K562 (cell line): Measurements from ENCODE around the gene STPG4. TPM values are rescaled to one million over a fixed set of nuclear protein-coding genes. Genes with fewer than 3 reads are reported as not detected.

Experiments
- ATAC-seq: fragments of 200-7000 bp; cut with Tn5 transposase; 3 replicates; pipeline ENCODE4 v1.9.1; 2020; ENCODE audit warnings: moderate library complexity
- BruUV-seq: library from RNA; stranded (reverse); fragments of 400-500 nt; replicated peaks from 2 replicates; lab custom pipeline; 2021; lab: Mats Ljungman, UMichigan
- CTCF ChIA-PET: fragments of 300-600 bp; formaldehyde crosslinking; extraction: SDS; loops from one replicate; lab custom pipeline; 2021; ENCODE audit warnings: low intra/inter-chr PET ratio; lab: Yijun Ruan, JAX
- POLR2A ChIA-PET: fragments of 300-600, 350-650 bp; sonication (Branson Sonifier 250); formaldehyde crosslinking; extraction: SDS; loops from one replicate; lab custom pipeline; 2021; ENCODE audit warnings: antibody characterized with exemption, inconsistent platforms; lab: Yijun Ruan, JAX
- DNase-seq, 4 experiments: peaks; one replicate each; pipeline versions ENCODE4 v3.0.0 to v3.0.0-alpha.2; 2011 to 2018; ENCODE audit warnings: low spot score in 3 of 4, mixed read lengths in 3 of 4; ENCODE audit errors: extremely low read depth in 1 of 4
- FAIRE-seq: peaks from 2 replicates; lab custom pipeline; 2011; peaks lifted over from hg19 to GRCh38; lab: Jason Lieb, UNC
- H2AFZ ChIP-seq: 2 replicates; pipeline ENCODE4 v1.6.0; 2011; ENCODE audit warnings: low read depth, low read length, control low read depth, inconsistent platforms
- H3K27ac ChIP-seq: fragments of 200-600 bp; 3 replicates; pipeline ENCODE4 v1.8.0; 2011; ENCODE audit warnings: low read depth, mild to moderate bottlenecking, control low read depth, inconsistent platforms, low read length, moderate library complexity, mixed read lengths; ENCODE audit errors: extremely low read depth
- H3K27me3 ChIP-seq, 2 experiments: fragments of 300-600 bp in 1 of 2; 2 replicates in 1 of 2; 3 replicates in 1 of 2; pipeline versions ENCODE4 v1.6.0 to v1.8.0; 2011; ENCODE audit warnings: inconsistent platforms in 2 of 2, low read length in 2 of 2, mild to moderate bottlenecking in 1 of 2, mixed read lengths in 1 of 2, moderate library complexity in 1 of 2; ENCODE audit not compliant: control insufficient read depth in 2 of 2, insufficient read depth in 2 of 2
- H3K36me3 ChIP-seq: fragments of 300-600 bp; 3 replicates; pipeline ENCODE4 v1.8.0; 2011; ENCODE audit warnings: mild to moderate bottlenecking, low read length, inconsistent platforms; ENCODE audit not compliant: control insufficient read depth, insufficient read depth
- H3K4me1 ChIP-seq, 2 experiments: fragments of 200-600 bp in 1 of 2; replicated peaks in 1 of 2; 2 replicates in 1 of 2; 3 replicates in 1 of 2; pipeline versions ENCODE4 v1.5.1 to v1.8.0; 2011; ENCODE audit warnings: inconsistent platforms in 2 of 2, low read length in 2 of 2, mild to moderate bottlenecking in 1 of 2, mixed read lengths in 1 of 2, moderate library complexity in 1 of 2; ENCODE audit not compliant: control insufficient read depth in 2 of 2, insufficient read depth in 2 of 2
- H3K4me2 ChIP-seq: 2 replicates; pipeline ENCODE4 v1.6.1; 2011; ENCODE audit warnings: low read length, control low read depth, inconsistent platforms, mixed read lengths; ENCODE audit not compliant: insufficient read depth
- H3K4me3 ChIP-seq: fragments of 200-600 bp; sonication (generic), shearing (Covaris generic); 2 replicates; pipeline ENCODE4 v1.5.1; 2016; ENCODE audit warnings: control low read depth, inconsistent platforms
- H3K79me2 ChIP-seq: fragments of 200-600 bp; 3 replicates; pipeline ENCODE4 v1.8.0; 2011; ENCODE audit warnings: low read length, inconsistent platforms; ENCODE audit not compliant: control insufficient read depth, insufficient read depth
- H3K9ac ChIP-seq, 2 experiments: 2 replicates each; pipeline versions ENCODE4 v1.6.0 to v1.6.1; 2011; ENCODE audit warnings: low read depth in 2 of 2, low read length in 2 of 2, control low read depth in 1 of 2, inconsistent platforms in 1 of 2, mild to moderate bottlenecking in 1 of 2, mixed read lengths in 1 of 2; ENCODE audit not compliant: insufficient read depth in 1 of 2
- H3K9me1 ChIP-seq: one replicate; pipeline ENCODE4 v1.6.0; 2011; ENCODE audit warnings: inconsistent platforms, mild to moderate bottlenecking, low read length, moderate library complexity; ENCODE audit not compliant: control insufficient read depth, insufficient read depth
- H3K9me3 ChIP-seq: replicated peaks from 2 replicates; pipeline ENCODE4 v1.5.1; 2011; ENCODE audit warnings: low read depth, low read length, inconsistent platforms; ENCODE audit not compliant: control insufficient read depth, insufficient read depth
- H4K20me1 ChIP-seq: replicated peaks from 2 replicates; pipeline ENCODE4 v1.6.1; 2011; ENCODE audit warnings: low read length, inconsistent platforms, mixed read lengths; ENCODE audit not compliant: control insufficient read depth, insufficient read depth
- FOXP4 ChIP-seq: sonication (generic); formaldehyde crosslinking; IDR thresholded peaks from 2 replicates; pipeline ENCODE4 v1.8.0; 2022; ENCODE audit warnings: mild to moderate bottlenecking, missing genetic modification reagents, borderline replicate concordance
- GATAD2B ChIP-seq: fragments of 450-650 bp; IDR thresholded peaks from 2 replicates; pipeline ENCODE4 v1.6.1; 2017; ENCODE audit warnings: mild to moderate bottlenecking, borderline replicate concordance
- MTA2 ChIP-seq: fragments of 450-650 bp; IDR thresholded peaks from 2 replicates; pipeline ENCODE4 v1.6.1; 2016; ENCODE audit warnings: low read depth
- MXD1 ChIP-seq: fragments of 250-450 bp; sonication (Bioruptor Pico); IDR thresholded peaks from 2 replicates; pipeline ENCODE4 v1.8.0; 2021; ENCODE audit warnings: borderline replicate concordance, mild to moderate bottlenecking, moderate library complexity; ENCODE audit not compliant: poor library complexity, severe bottlenecking
- NCOR1 ChIP-seq: fragments of 450-650 bp; IDR thresholded peaks from 2 replicates; pipeline ENCODE4 v1.6.1; 2016; ENCODE audit warnings: mild to moderate bottlenecking, moderate library complexity
- OTX1 ChIP-seq: fragments of 450-650 bp; formaldehyde crosslinking; IDR thresholded peaks from 2 replicates; pipeline ENCODE4 v1.4.0; 2022; ENCODE audit warnings: mild to moderate bottlenecking
- SMARCC2 ChIP-seq: fragments of 450-650 bp; IDR thresholded peaks from 2 replicates; pipeline ENCODE4 v1.6.1; 2017; ENCODE audit warnings: antibody characterized with exemption, moderate library complexity, mild to moderate bottlenecking, low read depth
- ZKSCAN3 ChIP-seq: fragments of 250-450 bp; sonication (Bioruptor Pico); IDR thresholded peaks from 2 replicates; pipeline ENCODE4 v1.4.0; 2020
- ZNF263 ChIP-seq: sonication (generic); formaldehyde crosslinking; IDR thresholded peaks from 2 replicates; pipeline ENCODE4 v1.8.0; 2022; ENCODE audit warnings: mild to moderate bottlenecking, missing genetic modification reagents, borderline replicate concordance
- WGBS: fragments of 100-300 bp; shearing (Covaris generic); methylation state at CpG from one replicate; pipeline ENCODE4 v1.1.6; 2016; ENCODE audit warnings: low coverage, mixed read lengths; ENCODE audit not compliant: insufficient coverage; ENCODE audit errors: missing lambda C conversion rate; 5-methylcytosine and 5-hydroxymethylcytosine counted together
- in situ Hi-C: fragments of 300-500 bp; cut with MboI; formaldehyde crosslinking; loops from 4 replicates; pipeline ENCODE4 v1.15.0; 2018; ENCODE audit warnings: inconsistent platforms, mixed read lengths
- intact Hi-C: fragments of 100-400 bp; cut with micrococcal nuclease; formaldehyde crosslinking; loops from 2 replicates; pipeline ENCODE4 v1.14.2; 2022
- polyA plus RNA-seq, 8 experiments: library from polyadenylated mRNA; depleted of rRNA in 4 of 8; stranded (reverse) in 5 of 8; unstranded in 3 of 8; fragments of >200 nt; fragmentation: Nextera tagmentation in 2 of 8; fragmentation: Illumina TruSeq in 1 of 8; extraction: Ambion mirVana in 2 of 8; extraction: Trizol in 1 of 8; gene quantifications; 2 replicates each; pipeline versions ENCODE4 v1.2.1 to v1.2.3, GENCODE V29; 2011 to 2014; ENCODE audit warnings: inconsistent platforms in 1 of 8, missing spikeins in 1 of 8
- total RNA-seq, 7 experiments: library from RNA; depleted of rRNA in 6 of 7; stranded (reverse); fragments of >200 nt in 6 of 7; fragmentation: Illumina TruSeq in 2 of 7; extraction: Trizol in 2 of 7; gene quantifications; 2 replicates each; pipeline versions ENCODE4 v1.2.1 to v1.2.3, GENCODE V29; 2011 to 2021; ENCODE audit warnings: low replicate concordance in 1 of 7

Gene STPG4
- total and polyA plus RNA-seq, 9 of the 15 experiments (the other 6 are each of a cell fraction or from before 2014, with no cell fraction given) = 0.10 to 0.68 (median 0.22) TPM; not detected in 6

GRCh38 chr2:47198985-47199451 lies 43.9 kb upstream of the STPG4 start (continued):
- TF ChIP-seq SMARCC2 (peak; percentile 51; the same call in 1 of the 2 replicates), OTX1 (CRISPR knock-in tag) (no peak), FOXP4 (no peak), ZKSCAN3 (CRISPR knock-in tag) (no peak), MXD1 (no peak), GATAD2B (no peak; the same call in 1 of the 2 replicates), ZNF263 (CRISPR knock-in tag) (0 out of 2 replicates have a peak, but pooled peaks have one; percentile 26), MTA2 (0 out of 2 replicates have a peak, but pooled peaks have one; percentile 18)

GRCh38 chr2:47196499-47196898 lies 41.4 kb upstream of the STPG4 start:
- H3K9ac ChIP-seq = no peak overlapping the region
- 56% methylated on average over 1 of the region's 1 CpG for WGBS
- FAIRE-seq = no peak
- H3K9me1 ChIP-seq = no peaks in the 10 kb centered on the region
- no peak overlapping the region for H3K27ac ChIP-seq
- TF ChIP-seq NCOR1 = no peak
- no peak overlapping the region for H3K4me3 ChIP-seq
- ATAC-seq = no peak
- no peaks in the 10 kb centered on the region for H4K20me1 ChIP-seq
- intact Hi-C loops = no loop called here
- H3K9me3 ChIP-seq = no peaks in the 10 kb centered on the region
- ChIA-PET POLR2A (interaction anchor here (0.7 to 1.4 kb wide), 5 partner anchors 9 to 27 kb away, joined by 3 to 6 read pairs (median 3); no protein-coding TSS in a partner anchor), CTCF (interaction anchor here (1.3 kb wide), 1 partner anchor 138 kb away, joined by 3 read pairs; no protein-coding TSS in a partner anchor)
- H3K79me2 ChIP-seq = no peaks in the 10 kb centered on the region
- H3K27me3 ChIP-seq = no peaks in the 10 kb centered on the region
- BruUV-seq = no TSS peak
- DNase-seq = no peak
- no peaks in the 10 kb centered on the region for H3K36me3 ChIP-seq
- in situ Hi-C loops = no loop called here
- H3K4me1 ChIP-seq = peaks cover 8 to 28% of the 10 kb centered on the region in 2 experiments
- H2AFZ ChIP-seq = no peak overlapping the region
- no peak overlapping the region for H3K4me2 ChIP-seq
